A549 (cell line): Measurements from ENCODE around the gene SPSB1.

ENCODE experiments used
- CBX2 ChIP-seq: fragments of 200-600 bp; sonication (generic); IDR thresholded peaks from 2 replicates; pipeline ENCODE4 v1.6.1; 2016; ENCODE audit warnings: low read depth, mild to moderate bottlenecking, borderline replicate concordance
- CHD2 ChIP-seq: fragments of 150-350 bp; IDR thresholded peaks from 2 replicates; pipeline ENCODE4 v1.6.1; 2014; ENCODE audit warnings: low read length; ENCODE audit not compliant: partially characterized antibody
- HDAC2 ChIP-seq: fragments of 200-600 bp; sonication (generic); IDR thresholded peaks from 2 replicates; pipeline ENCODE4 v1.6.1; 2016
- KDM5A ChIP-seq: fragments of 200-600 bp; sonication (generic); IDR thresholded peaks from 2 replicates; pipeline ENCODE4 v1.6.1; 2016; ENCODE audit warnings: antibody characterized with exemption, mild to moderate bottlenecking
- MAZ ChIP-seq: fragments of 150-350 bp; IDR thresholded peaks from 2 replicates; pipeline ENCODE4 v1.6.1; 2014; ENCODE audit warnings: antibody characterized with exemption, low read depth, low read length, borderline replicate concordance
- POLR2A ChIP-seq: IDR thresholded peaks from 2 replicates; pipeline ENCODE4 v1.6.1; 2012; ENCODE audit warnings: mild to moderate bottlenecking, low read length
- TF ChIP-seq, protein P1 (sequence below): fragments of >200 bp; sonication (Bioruptor Twin); formaldehyde crosslinking; IDR thresholded peaks from 3 replicates; pipeline ENCODE4 v1.5.1; 2016
- TF ChIP-seq, protein P2 (sequence below): fragments of 200-600 bp; sonication (generic); IDR thresholded peaks from 2 replicates; pipeline ENCODE4 v1.6.1; 2016; ENCODE audit warnings: antibody characterized with exemption, mild to moderate bottlenecking, moderate library complexity

DNA sequence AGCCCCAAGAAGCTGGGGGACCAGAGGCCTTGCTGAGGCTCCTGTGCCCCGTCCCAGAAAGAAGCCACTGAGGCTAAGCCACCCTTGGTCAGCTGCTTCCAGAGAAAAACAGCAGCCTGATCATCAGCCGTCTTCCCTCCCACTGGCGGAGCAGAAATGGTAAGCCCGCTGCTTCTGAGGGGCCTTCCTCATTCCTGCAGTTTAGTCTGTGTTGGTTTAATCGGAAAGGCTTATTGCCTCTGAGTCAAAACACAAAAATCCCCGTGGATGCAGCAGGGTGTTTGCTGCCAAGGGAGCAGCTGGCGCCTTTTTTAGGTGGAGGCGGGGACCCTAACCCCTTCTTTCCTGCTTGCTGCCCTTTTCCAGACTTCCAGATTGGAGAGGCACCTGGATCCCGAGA lies 33.9 kb downstream of the SPSB1 start:
- TF ChIP-seq POLR2A (no peak), HDAC2 (no peak), CHD2 (no peak), MAZ (no peak), KDM5A (no peak), CBX2 (no peak)
- TF ChIP-seq, protein P1, sequence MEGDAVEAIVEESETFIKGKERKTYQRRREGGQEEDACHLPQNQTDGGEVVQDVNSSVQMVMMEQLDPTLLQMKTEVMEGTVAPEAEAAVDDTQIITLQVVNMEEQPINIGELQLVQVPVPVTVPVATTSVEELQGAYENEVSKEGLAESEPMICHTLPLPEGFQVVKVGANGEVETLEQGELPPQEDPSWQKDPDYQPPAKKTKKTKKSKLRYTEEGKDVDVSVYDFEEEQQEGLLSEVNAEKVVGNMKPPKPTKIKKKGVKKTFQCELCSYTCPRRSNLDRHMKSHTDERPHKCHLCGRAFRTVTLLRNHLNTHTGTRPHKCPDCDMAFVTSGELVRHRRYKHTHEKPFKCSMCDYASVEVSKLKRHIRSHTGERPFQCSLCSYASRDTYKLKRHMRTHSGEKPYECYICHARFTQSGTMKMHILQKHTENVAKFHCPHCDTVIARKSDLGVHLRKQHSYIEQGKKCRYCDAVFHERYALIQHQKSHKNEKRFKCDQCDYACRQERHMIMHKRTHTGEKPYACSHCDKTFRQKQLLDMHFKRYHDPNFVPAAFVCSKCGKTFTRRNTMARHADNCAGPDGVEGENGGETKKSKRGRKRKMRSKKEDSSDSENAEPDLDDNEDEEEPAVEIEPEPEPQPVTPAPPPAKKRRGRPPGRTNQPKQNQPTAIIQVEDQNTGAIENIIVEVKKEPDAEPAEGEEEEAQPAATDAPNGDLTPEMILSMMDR: no peak
- TF ChIP-seq, protein P2, sequence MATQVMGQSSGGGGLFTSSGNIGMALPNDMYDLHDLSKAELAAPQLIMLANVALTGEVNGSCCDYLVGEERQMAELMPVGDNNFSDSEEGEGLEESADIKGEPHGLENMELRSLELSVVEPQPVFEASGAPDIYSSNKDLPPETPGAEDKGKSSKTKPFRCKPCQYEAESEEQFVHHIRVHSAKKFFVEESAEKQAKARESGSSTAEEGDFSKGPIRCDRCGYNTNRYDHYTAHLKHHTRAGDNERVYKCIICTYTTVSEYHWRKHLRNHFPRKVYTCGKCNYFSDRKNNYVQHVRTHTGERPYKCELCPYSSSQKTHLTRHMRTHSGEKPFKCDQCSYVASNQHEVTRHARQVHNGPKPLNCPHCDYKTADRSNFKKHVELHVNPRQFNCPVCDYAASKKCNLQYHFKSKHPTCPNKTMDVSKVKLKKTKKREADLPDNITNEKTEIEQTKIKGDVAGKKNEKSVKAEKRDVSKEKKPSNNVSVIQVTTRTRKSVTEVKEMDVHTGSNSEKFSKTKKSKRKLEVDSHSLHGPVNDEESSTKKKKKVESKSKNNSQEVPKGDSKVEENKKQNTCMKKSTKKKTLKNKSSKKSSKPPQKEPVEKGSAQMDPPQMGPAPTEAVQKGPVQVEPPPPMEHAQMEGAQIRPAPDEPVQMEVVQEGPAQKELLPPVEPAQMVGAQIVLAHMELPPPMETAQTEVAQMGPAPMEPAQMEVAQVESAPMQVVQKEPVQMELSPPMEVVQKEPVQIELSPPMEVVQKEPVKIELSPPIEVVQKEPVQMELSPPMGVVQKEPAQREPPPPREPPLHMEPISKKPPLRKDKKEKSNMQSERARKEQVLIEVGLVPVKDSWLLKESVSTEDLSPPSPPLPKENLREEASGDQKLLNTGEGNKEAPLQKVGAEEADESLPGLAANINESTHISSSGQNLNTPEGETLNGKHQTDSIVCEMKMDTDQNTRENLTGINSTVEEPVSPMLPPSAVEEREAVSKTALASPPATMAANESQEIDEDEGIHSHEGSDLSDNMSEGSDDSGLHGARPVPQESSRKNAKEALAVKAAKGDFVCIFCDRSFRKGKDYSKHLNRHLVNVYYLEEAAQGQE: no peak
